Brain pericyte (primary cell): ENCODE measurements around the gene ALG2.

ENCODE experiments used
- DNase-seq: peaks from one replicate; pipeline ENCODE4 v3.0.0-alpha.2; 2012; ENCODE audit warnings: low read depth, low spot score

The ALG2 gene, protein sequence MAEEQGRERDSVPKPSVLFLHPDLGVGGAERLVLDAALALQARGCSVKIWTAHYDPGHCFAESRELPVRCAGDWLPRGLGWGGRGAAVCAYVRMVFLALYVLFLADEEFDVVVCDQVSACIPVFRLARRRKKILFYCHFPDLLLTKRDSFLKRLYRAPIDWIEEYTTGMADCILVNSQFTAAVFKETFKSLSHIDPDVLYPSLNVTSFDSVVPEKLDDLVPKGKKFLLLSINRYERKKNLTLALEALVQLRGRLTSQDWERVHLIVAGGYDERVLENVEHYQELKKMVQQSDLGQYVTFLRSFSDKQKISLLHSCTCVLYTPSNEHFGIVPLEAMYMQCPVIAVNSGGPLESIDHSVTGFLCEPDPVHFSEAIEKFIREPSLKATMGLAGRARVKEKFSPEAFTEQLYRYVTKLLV

DNA sequence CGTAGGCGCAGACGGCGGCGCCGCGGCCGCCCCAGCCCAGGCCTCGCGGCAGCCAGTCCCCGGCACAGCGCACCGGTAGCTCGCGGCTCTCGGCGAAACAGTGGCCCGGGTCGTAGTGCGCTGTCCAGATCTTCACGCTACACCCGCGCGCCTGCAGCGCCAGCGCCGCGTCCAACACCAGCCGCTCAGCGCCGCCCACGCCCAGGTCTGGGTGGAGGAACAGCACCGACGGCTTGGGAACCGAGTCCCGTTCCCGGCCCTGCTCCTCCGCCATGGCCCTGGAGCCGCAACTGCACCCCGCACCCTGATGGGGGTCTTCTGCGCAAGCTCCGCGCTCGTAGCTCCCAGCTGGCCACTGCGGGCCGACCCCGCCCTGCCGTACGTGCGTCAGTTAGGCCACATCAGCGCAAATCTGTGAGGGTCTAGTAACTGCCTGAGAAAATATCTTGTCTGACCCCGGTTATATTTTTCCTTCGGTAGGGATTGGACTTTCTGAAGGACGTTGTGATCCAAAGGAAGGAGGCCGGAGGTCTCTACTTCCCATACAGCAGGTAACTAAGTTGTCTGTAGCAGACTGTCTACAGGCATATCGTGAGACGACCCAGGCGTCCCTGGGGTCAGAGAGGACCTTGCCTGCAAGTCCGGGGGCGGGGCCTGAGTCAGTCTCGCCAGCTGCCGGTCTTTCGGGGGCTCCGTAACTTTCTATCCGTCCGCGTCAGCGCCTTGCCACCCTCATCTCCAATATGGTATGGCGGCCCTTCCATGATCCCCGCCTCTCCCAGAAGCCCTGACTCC lies at the start of gene ALG2, which contains the start of gene SEC61B:
TSS of gene ALG2 (minus strand) at position 322 of the 795 bp plus-strand sequence. CDS start at position 274, 48 bp downstream.
TSS of gene SEC61B (plus strand) at position 662 of the 795 bp plus-strand sequence. CDS start at position 744, 82 bp downstream.
- DNase-seq: peak; percentile 91

GRCh38 chr9:99270491-99270890 lies 48.7 kb upstream of the ALG2 start:
- DNase-seq: no peak

DNA sequence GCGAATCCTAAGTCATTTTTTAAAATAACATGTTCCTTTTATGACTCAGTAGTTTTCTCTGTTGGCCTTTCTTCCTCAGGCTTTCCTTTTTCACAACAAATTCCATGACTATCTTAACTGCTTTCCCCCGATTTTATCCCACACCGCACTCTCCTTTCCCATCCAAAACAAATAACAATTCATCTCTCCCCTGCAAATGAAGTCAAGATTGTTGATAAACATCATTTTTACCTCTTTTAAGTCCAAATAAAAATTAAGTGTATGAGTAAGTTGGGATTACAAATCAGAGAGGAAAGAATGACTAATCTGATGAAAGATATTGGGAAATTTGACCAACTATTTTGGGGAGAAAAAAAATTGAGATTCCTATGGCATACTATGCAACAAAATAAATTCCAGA lies 47.7 kb upstream of the ALG2 start:
- no peak for DNase-seq

DNA sequence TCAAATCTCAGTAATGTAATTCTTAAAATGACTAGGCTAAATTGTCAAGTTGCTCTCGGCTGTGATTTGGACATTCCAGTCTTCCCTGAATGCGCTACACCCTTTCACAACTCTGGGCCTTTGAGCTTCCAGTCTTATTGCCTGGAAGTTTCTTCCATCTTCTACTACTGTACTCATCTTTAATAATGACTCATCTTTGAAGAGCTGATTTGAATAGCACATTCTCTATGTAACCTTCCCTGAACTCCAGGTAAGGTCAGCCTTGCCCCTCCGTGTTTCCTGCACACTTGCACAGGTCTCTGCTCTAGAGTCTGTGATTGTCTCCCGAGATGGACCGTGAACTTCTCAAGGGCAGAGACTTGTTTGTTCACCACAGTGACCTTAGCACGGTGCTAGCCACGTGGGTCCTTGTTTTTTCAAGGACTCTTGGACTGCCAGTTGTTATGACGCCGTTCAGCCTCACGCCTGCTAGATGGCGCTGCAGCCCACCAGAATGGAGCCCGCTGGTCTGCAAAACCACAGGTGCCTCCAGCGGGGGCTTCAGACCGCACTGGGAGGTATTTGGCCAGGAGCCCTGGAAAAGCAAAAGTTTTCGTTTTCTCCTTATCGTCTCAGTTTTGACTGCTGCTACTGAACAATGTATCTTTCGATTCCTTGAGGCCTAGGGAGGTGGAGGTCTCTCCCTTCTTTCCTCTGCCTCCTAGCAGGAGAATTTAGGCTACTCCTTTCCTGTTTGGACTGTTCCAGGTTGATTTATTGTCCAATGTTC lies 44.7 kb upstream of the ALG2 start:
- peak; percentile 13 for DNase-seq

GRCh38 chr9:99265691-99266090 lies 43.9 kb upstream of the ALG2 start:
- no peak for DNase-seq

DNA sequence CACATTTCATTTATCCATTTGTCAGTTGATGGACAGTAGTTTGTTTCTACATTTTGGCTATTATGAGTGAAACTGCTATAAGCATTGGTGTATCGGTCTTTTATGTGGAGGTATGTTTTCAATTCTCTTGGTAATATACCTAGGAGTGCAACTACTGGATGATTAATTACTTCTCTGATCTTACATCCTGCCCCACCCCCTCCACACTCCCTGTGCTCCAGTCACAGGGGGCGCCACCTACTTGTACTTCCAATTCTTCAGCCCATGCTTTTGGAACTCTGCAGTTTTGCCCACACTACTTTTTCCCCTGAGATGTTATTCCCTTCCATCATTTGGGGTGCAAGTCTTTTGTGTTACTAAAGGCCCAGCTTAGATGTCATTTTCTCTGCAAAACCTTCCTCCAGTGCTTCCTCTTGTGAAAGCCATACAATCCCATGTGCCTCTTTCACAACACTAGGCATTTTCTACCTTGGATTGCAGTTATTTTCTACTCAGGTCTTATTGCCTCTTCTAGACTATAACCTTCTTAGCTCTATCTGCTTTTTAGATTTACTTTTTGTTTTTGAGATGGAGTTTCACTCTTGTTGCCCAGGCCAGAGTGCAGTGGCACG lies 42.4 kb upstream of the ALG2 start:
- DNase-seq: no peak

DNA sequence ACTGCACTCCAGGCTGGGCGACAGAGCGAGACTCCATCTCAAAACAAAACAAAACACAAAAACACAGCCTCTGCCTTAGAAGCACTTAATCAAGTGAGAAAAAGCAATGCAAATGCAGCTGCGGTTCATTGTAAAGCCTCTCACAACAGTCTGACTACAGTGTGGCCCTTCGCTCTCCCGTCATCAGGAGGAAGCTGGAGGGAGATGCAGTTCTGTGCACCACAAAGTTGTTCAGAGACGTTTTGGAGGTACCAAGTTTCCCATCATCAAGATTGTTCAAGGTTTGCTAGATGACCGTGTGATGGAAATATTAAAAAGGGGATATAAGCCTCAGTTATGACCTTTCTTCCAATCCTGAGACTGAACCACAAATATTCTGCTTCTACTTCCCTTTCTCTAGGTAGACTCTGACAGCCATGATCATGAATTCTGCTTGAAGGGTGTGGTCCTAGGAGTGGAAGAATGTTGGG lies 41.2 kb upstream of the ALG2 start:
- no peak for DNase-seq

DNA sequence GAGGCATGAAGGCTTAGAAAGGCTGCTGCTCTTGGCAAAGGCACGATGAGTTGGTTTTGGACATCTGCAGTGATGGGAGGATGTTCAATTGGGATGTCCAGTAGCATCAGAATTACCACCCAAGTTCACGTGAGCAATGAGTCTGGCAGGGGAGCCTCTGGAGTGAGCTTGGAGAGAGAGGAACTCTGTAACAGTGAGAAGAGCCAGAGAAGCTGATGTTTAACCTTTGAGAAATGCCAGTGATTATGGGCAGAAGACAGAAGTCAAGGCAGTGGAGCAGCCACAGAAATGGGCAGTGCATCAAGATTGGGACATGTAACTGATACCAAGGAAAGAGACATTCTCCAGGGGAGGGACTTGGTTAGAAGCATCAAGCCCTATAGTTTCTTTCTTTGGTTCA lies 40.2 kb upstream of the ALG2 start:
- no peak for DNase-seq

DNA sequence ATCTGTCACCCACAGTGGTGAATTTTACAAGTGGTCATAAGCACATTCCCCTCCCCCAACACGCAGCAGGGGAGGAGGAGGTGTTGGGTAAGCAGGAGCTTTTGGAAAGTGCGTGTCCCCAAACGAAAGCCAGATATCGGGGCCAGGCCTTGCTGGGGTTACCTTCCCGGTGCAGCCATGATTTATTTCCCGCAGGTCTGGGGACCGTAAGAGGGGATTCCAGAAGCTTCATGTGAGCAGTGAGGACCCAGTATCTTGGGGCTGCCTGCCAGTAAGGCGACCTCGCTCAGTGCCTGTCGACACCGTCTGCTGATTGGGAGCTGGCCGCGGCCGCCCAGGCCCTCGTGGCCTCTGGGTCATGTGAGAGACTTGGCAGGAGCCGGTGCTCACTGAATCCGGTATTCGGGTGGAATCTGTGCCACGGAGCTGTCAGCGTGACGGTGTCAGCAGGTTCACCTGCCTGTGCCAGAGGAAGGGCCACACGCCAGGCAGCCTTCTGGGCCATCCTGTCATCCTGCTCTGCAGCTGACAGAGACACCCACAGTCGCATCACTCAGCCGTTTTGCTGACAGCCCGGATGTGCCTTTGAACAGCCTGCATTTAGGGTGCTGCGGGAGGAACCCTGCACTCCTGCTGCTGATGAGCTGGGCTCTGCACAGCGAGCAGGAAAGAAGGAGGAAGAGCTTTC lies 37.6 kb upstream of the ALG2 start:
- DNase-seq: no peak

DNA sequence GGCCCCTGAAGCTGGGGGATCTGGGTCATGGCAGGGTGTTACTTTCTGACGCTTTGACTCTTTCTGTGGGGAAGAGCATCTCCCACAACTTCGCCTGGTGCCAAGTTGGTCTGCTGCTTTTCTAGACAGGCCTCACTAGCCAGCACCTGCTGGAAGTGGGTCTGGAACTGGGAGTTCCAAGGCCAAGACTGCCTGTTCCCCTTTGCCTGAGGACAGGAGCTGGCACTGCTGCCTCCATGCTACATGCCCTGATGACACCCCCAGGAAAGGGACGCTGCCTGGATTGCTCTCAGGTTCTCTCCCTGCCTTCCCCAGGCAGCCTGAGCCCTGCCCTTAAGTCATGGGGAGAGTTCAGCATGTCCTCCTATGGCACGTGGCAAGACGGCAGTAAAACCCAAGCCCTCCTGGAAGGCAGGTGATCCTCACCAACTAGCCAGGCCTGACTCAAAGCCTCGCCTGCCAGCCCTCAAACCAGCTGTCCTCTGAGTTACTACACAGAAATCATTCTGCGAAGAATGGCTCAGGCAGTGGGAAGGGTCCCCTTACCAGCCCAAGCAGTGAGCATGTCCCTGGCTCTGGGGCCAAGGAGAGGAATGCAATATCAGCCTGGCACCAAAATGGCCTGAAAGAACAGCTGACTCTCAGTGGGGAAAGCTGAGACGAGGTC lies 36.1 kb upstream of the ALG2 start:
- no peak for DNase-seq

GRCh38 chr9:99255651-99256050 lies 33.9 kb upstream of the ALG2 start:
- DNase-seq: no peak

DNA sequence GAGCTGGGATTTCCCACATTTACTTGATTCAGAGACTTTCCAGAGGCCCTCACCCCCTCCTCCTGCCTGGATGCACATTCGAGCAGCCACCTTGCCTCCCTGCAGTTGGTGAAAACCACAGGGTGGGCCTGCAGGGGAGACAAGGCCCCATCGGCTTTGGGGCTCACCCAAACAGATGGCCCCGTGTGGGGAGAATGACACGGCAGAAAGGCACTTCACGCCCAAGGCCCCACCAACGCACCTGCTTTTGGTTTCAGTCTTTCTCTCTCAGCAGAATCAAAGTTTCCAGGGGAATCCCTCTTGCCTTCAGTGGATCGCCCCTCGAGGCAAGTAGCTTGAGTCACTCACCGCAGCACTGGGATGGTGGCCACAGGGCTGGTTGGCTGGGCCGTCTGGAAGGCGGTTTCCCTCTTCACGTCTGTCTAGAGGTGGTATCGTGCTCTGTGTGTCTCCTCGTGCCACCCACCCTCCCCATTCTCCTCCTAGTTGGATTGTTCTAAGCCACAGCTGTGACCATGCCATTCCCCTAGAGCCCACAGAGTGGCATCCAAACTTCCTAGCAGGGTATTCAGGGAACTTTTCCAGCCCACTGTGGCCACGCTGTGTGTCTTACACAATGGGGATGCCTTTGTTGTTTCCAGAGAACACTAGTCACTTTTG lies 32.2 kb upstream of the ALG2 start:
- no peak for DNase-seq

GRCh38 chr9:99253134-99253533 lies 31.4 kb upstream of the ALG2 start:
- no peak for DNase-seq

- DNase-seq: no peak
Observed at GRCh38 chr9:99251157-99251556, 29.4 kb upstream of the ALG2 start.

GRCh38 chr9:99249619-99250018 lies 27.9 kb upstream of the ALG2 start:
- no peak for DNase-seq

DNA sequence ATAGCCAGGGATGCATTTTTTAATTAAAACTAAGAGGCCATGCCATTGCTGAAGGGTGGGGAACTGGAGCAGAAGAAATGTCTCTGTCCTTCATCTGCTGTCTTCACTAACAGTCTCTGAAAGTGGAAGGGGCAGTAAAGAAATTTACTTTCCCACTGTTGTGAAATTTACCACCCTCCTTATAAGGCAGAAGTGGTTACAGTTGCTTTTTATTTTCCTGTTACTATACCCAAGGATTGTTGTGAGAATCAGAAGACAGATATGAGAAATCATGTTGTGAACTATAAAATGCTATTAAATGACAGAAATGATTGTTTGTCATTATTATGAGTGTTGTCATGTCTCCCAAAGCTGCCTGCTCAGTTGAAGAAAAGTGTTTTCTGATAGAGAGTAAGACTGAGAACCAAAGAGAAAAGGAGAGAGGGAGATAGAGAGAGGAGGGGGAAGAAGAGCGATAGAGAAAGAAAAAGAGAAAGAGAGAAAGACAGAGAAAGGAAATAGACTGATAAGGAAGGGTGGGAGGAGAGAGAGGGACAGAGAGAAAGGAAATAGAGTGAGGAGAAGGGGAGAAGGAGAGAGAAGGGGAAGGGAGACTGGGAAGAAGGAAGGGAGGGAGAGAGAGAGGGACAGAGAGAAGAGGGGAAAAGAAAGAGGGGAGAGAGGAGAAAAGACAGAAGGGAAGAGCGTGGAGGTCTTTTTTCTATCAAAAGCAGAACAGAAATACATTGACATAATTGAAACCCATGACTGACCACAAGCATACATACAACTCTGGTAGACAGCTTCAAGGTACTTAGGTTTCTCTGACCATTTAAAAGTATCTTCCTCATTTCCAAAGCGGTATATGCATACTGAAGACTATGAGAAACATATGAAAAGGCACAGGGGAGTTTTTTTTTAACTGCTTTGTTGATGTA lies 22.9 kb upstream of the ALG2 start:
- DNase-seq: no peak

GRCh38 chr9:99241106-99241505 lies 19.4 kb upstream of the ALG2 start:
- DNase-seq: no peak

DNA sequence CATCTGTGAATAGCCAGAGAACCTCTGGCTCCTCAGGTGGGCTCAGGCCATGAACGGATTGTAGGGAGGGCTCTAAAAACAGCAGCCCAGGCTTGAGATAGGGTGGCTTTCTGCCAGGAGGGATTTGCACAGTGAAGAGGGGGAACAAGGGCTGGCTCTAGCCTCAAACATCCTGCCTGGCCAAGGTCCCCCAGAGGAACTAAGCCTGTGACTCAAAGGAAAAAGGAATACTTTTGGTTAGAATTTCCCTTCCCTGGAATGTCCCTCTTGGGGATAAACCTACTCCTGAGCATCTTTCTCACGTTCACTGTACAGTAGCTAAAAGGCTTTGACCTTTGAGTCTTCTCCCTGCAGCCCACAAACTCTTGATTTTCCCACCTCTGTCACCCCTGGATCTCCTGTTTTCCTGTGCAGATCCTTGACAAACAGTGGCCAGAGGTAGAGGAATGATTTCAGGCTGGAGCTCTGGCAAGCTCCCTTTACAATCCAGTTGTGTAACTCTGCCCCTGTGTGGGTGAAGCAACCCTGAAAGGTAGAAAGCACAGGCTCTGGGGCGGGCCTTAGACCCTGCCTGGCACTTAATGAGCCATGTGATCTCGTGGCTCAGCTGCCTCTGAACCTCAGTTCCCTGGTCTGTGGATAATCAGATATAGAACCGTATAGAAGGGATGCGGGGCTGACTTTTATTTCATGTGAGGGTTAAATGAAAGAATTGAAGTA lies 17.8 kb upstream of the ALG2 start:
- no peak for DNase-seq
